Measurements from ENCODE around the gene ASMTL. TPM values are rescaled to one million over a fixed set of nuclear protein-coding genes. Genes with fewer than 3 reads are reported as not detected.
A peak's percentile ranks its signal among the peaks of the same experiment; 100 is the strongest.
"Not testable (repeated sequence)": the region's sequence is repeated elsewhere in the genome, so short reads cannot be mapped to it uniquely, and the experiment has no call there.

The ASMTL gene
- total RNA-seq, 1 donor from 2014 or later = 46.1 TPM

DNA sequence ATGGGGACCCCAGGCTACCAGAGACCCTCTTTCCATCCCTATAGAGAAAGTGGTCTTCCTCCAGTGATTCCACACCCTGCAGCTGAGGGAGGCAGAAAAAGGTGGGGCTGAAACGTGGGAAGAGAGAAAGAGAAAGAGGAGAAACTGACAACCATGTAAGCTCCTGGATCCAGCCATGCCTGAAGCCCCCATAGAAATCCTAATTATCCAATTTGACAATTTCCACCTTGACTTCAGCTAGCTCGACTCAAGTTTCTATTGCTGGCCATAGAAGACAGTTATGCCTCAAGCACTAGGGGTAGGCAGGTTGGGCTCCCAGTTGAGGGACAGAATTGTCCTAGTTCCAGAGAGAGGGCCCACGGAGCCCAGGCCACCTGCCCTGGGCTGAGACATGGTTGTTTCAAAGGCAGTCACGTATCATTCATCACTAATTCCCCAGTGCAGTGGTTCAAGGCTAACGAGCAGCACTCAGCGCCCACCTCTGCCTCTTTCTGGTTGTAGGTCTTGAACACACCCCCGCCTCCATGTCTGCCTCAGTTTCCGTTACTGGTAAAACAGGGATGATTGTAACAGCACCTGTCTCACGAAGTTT lies 39.8 kb upstream of the ASMTL start:
- no peak for TF ChIP-seq EZH2 (IDR thresholded peaks at IDR 0.05)
- no peak for TF ChIP-seq EZH2phosphoT487 (IDR thresholded peaks at IDR 0.05)
- TF ChIP-seq CTCF (IDR thresholded peaks at IDR 0.05) = no peak
- no peaks in the 10 kb centered on the region for H3K27me3 ChIP-seq
- H3K4me2 ChIP-seq = no peak overlapping the region
- peaks cover 25% of the 10 kb centered on the region for H3F3A ChIP-seq (ENCODE audit: low read depth)
- H4K20me1 ChIP-seq (ENCODE audit: low read depth) = no peaks in the 10 kb centered on the region
- Mint-ChIP-seq H3K4me3 (no peak overlapping the region), H3K36me3 (peaks cover 2% of the 10 kb centered on the region), H3K27ac (no peak overlapping the region), H3K9me3 (peaks cover 22% of the 10 kb centered on the region), H3K4me1 (peaks cover 5% of the 10 kb centered on the region), H3K27me3 (ENCODE audit: insufficient read depth, low read depth) (peaks cover 14% of the 10 kb centered on the region)
- no peak overlapping the region for H3K9ac ChIP-seq
- H3K4me3 ChIP-seq = no peak overlapping the region
- no peak overlapping the region for H2AFZ ChIP-seq (replicated peaks)
- H3K36me3 ChIP-seq = no peaks in the 10 kb centered on the region
- peaks cover 10% of the 10 kb centered on the region for H3K4me1 ChIP-seq
- H3K27ac ChIP-seq = no peak overlapping the region
- no peak for DNase-seq (ENCODE audit: low spot score)
- H3K9me3 ChIP-seq (ENCODE audit: low read depth) = no peaks in the 10 kb centered on the region
- H3K79me2 ChIP-seq (ENCODE audit: low read depth) = no peaks in the 10 kb centered on the region

GRCh38 chrX:1491851-1492349 lies 39.2 kb upstream of the ASMTL start:
- DNase-seq (ENCODE audit: low spot score) = peak; percentile 74
- H3K9ac ChIP-seq = no peak overlapping the region
- peaks cover 25% of the 10 kb centered on the region for H3F3A ChIP-seq (ENCODE audit: low read depth)
- TF ChIP-seq EZH2phosphoT487 (IDR thresholded peaks at IDR 0.05) (no peak), CTCF (IDR thresholded peaks at IDR 0.05) (no peak), EZH2 (IDR thresholded peaks at IDR 0.05) (no peak)
- H3K4me1 ChIP-seq = peaks cover 10% of the 10 kb centered on the region
- H3K4me3 Mint-ChIP-seq = no peak overlapping the region
- peaks cover 16% of the 10 kb centered on the region for H3K27me3 Mint-ChIP-seq (ENCODE audit: insufficient read depth, low read depth)
- no peak overlapping the region for H2AFZ ChIP-seq (replicated peaks)
- peaks cover 5% of the 10 kb centered on the region for H3K36me3 Mint-ChIP-seq
- H3K27ac ChIP-seq = no peak overlapping the region
- H4K20me1 ChIP-seq (ENCODE audit: low read depth) = no peaks in the 10 kb centered on the region
- no peak overlapping the region for H3K4me2 ChIP-seq
- no peaks in the 10 kb centered on the region for H3K27me3 ChIP-seq
- peaks cover 25% of the 10 kb centered on the region for H3K9me3 Mint-ChIP-seq
- H3K9me3 ChIP-seq (ENCODE audit: low read depth) = no peaks in the 10 kb centered on the region
- H3K27ac Mint-ChIP-seq = no peak overlapping the region
- H3K4me3 ChIP-seq = no peak overlapping the region
- no peaks in the 10 kb centered on the region for H3K79me2 ChIP-seq (ENCODE audit: low read depth)
- H3K4me1 Mint-ChIP-seq = peaks cover 5% of the 10 kb centered on the region
- H3K36me3 ChIP-seq = no peaks in the 10 kb centered on the region

- not testable (repeated sequence) for H3K36me3 ChIP-seq; H3K27ac ChIP-seq; H3K4me3 ChIP-seq; H2AFZ ChIP-seq (replicated peaks); H3K4me1 Mint-ChIP-seq; H3K4me2 ChIP-seq; H3K27me3 ChIP-seq; H3K9me3 ChIP-seq (ENCODE audit: low read depth); H3K36me3 Mint-ChIP-seq; DNase-seq (ENCODE audit: low spot score); H3K9ac ChIP-seq; H3K27ac Mint-ChIP-seq; H3K79me2 ChIP-seq (ENCODE audit: low read depth); H4K20me1 ChIP-seq (ENCODE audit: low read depth)
- Mint-ChIP-seq H3K9me3 (peaks cover 25% of the 10 kb centered on the region), H3K4me3 (peak overlapping the region; percentile 18), H3K27me3 (ENCODE audit: insufficient read depth, low read depth) (peaks cover 17% of the 10 kb centered on the region)
- H3F3A ChIP-seq (ENCODE audit: low read depth) = peaks cover 25% of the 10 kb centered on the region
- peaks cover 10% of the 10 kb centered on the region for H3K4me1 ChIP-seq
Measured at GRCh38 chrX:1491248-1491647, 38.5 kb upstream of the ASMTL start.

GRCh38 chrX:1490723-1491122 lies 38.0 kb upstream of the ASMTL start:
- H3K4me1 ChIP-seq = peaks cover 10% of the 10 kb centered on the region
- H3K36me3 Mint-ChIP-seq; H3K4me2 ChIP-seq; H4K20me1 ChIP-seq (ENCODE audit: low read depth); H3K79me2 ChIP-seq (ENCODE audit: low read depth); H3K4me3 Mint-ChIP-seq; H3K27ac ChIP-seq; H3K36me3 ChIP-seq; H3K27ac Mint-ChIP-seq; H3K4me1 Mint-ChIP-seq; H3K27me3 ChIP-seq; H3K9ac ChIP-seq; H3K4me3 ChIP-seq; H3K9me3 ChIP-seq (ENCODE audit: low read depth); H2AFZ ChIP-seq (replicated peaks); DNase-seq (ENCODE audit: low spot score): not testable (repeated sequence)
- Mint-ChIP-seq H3K27me3 (ENCODE audit: insufficient read depth, low read depth) (peaks cover 20% of the 10 kb centered on the region), H3K9me3 (peaks cover 25% of the 10 kb centered on the region)
- H3F3A ChIP-seq (ENCODE audit: low read depth) = peaks cover 25% of the 10 kb centered on the region

DNA sequence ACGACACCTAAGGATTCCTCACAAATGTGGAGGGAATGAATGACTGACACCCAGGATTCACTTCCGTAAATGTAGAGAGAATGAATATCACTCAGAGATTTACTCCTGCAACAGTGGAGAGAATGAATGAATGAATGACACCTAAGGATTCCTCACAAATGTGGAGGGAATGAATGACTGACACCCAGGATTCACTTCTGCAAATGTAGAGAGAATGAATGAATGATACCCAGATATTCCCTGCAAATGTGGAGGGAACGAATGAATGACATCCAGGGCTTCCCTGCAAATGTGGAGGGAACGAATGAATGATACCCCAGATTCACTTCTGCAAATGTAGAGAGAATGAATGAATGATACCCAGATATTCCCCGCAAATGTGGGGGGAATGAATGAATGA lies 36.6 kb upstream of the ASMTL start:
- H3K79me2 ChIP-seq (ENCODE audit: low read depth); H4K20me1 ChIP-seq (ENCODE audit: low read depth); H3K36me3 Mint-ChIP-seq; H3K4me3 Mint-ChIP-seq; H3K9ac ChIP-seq; H3K27me3 ChIP-seq; H3K36me3 ChIP-seq; H3K9me3 ChIP-seq (ENCODE audit: low read depth); H2AFZ ChIP-seq (replicated peaks); DNase-seq (ENCODE audit: low spot score); H3K4me1 Mint-ChIP-seq; H3K4me2 ChIP-seq; H3K27ac Mint-ChIP-seq; H3K27ac ChIP-seq; H3K4me1 ChIP-seq; H3K4me3 ChIP-seq: not testable (repeated sequence)
- Mint-ChIP-seq H3K27me3 (ENCODE audit: insufficient read depth, low read depth) (peaks cover 20% of the 10 kb centered on the region), H3K9me3 (peaks cover 25% of the 10 kb centered on the region)
- H3F3A ChIP-seq (ENCODE audit: low read depth) = peaks cover 25% of the 10 kb centered on the region
